Measurements from ENCODE around the gene ACY1.

The ACY1 gene

DNA sequence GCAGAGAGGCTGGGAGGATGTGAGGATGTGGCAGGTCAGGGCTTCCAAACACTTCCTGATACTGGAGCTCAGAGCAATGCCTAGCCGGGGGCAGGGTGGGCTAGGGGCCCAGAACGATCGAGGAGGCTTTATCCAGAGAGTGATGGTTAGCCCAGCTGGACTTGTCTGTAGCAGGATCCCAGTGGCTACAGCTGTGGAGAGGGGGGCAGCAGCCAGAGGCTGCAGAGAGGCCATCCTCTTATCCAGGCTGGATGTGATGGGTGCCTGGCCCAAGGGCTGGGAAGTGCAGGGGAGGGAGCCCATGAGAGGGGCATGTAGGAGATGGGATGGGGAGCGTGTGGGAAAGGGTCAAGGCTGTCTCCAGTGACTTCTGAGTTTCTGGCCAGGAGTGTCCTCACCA, 36.5 kb upstream of the ACY1 start:
- no peak for DNase-seq

DNA sequence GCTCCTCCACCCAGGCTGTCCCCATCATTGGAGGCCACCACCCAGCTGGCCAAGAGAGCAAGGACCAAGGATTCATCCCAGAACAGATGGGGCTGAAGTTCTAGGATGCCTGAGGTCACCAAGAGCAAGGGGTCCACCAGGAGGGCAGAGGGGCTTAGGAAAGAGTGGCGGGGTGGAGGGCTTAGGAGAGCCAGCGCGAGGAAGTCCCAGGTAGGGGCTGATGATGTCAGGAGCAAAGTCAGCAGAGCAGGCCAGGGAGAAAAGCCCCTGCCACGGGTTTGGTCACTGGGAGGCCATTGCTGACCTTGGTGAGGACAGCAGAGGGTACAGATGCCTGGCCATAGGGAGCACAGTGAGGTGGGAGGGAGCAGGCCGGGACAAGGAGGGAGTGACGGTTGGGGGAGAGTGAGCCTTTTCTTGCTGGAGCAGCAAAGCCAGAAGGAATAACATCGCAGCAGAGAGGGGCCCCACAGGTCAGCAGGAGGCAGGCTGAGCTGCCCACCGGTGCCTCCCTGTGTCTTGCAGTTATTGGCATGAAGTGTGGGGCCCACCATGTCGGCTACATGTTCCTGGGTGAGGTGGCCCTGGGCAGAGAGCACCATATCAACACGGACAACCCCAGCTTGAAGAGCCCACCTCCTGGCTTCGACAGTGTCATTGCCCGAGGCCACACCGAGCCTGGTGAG, 36.0 kb upstream of the ACY1 start:
- DNase-seq = no peak

DNA sequence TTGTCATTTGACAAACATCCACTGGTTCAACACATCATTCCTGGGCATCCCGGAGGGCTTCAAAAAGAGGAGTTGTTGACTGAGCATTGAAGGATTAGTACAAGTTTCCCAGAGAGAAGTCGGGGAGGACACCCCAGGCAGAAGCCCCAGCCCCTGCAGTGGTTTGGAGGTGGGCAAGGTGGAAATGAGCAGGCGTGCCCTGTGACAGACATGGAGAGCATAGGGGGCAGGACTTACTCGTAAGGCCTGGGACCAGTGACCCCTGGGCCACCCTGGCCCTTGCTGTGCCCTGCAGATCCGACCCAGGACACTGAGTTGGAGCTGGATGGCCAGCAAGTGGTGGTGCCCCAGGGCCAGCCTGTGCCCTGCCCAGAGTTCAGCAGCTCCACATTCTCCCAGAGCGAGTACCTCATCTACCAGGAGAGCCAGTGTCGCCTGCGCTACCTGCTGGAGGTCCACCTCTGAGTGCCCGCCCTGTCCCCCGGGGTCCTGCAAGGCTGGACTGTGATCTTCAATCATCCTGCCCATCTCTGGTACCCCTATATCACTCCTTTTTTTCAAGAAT, 35.2 kb upstream of the ACY1 start:
- DNase-seq = no peak

DNA sequence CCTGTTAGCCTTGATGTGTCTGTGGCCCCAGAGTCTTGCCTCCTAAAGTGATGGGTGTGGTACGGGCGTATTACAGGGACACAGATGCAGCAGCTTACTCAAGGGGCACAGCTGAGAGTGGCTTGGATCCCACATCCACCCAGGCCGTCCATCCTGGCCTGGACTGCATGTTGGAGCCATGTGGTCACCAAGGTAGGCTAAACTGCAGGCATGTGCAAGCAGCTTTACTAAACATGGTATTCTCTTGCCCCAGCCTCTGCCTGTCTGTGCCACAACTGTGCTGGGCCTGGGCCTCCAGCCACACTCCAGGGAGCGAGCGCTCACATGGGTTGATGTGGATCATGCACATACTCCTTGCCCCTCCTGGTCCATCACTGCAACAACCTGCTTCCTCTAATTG, 34.2 kb upstream of the ACY1 start:
- DNase-seq = no peak

DNA sequence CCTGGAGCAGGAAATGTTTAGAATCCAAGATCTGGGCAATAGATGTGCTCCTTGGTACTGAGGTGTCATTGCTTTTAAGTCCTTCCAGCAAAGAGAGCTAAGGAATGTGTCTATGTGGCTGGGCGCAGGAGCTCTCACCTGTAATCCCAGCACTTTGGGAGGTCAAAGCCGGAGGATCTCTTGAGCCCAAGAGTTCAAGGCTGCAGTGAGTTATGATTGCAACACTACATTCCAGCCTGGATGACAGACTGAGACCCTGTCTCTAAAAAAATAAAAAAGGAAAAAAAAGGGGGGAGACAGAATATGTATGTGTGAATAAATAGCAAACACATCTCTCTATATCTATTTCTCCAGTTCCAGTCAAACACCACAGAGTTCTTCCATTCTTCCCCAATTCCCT, 32.4 kb upstream of the ACY1 start:
- no peak for DNase-seq

DNA sequence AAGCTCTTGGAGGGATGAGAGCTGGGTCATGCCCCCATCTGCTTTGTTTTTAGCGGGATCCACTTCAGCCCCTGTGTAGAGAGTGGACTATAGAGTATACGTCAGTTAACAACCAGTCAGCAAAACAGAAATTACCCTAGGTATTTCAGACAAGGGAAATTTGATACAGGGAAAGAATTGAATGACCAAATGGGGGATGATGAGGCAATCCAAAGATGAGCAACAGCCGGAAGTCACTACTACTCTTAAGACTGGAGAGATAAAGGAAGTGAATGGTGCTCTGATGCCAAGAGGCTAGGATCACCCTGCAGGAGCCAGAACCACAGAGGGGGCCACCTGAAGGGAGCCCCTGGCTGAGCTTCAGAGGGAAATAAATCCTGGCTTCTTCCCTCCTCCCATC, 29.9 kb upstream of the ACY1 start:
- DNase-seq = no peak

DNA sequence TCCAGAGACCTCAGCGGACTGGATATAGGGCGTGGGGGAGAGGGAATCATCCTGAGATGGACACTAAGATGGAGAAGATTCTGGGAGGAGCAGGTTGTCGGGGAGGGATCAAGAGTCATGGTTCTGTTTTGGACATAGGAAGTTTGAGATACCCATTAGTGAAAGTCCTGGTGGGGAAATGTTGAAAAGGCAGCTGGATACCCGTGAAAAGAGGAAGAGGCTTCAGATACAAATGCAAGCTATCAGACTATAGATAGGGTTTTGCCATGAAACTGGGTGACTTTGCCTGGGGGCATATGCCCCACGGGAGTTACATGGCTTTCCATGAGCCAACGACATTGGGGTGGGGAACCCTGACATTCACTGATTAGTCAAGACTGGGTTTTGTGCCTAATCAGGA, 29.2 kb upstream of the ACY1 start:
- DNase-seq = no peak

DNA sequence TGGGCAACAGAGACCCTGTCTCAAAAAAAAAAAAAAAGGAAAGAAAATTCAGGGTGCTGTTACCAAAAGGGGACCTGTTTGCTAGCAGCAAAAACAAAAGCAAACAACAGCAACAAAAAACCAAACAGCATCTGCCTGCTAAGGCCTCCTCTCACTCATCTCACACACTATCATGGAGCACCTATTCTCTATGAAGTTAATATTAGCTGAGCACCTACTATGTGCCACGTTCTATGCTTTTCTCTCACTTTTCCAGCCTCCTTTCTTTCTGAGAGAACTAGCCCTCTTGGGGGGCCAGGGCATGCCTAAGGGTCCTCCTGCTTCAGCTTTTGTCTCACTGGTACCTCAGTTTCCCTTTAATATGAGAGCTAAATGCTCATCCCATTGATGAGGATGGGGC, 28.6 kb upstream of the ACY1 start:
- DNase-seq = no peak

DNA sequence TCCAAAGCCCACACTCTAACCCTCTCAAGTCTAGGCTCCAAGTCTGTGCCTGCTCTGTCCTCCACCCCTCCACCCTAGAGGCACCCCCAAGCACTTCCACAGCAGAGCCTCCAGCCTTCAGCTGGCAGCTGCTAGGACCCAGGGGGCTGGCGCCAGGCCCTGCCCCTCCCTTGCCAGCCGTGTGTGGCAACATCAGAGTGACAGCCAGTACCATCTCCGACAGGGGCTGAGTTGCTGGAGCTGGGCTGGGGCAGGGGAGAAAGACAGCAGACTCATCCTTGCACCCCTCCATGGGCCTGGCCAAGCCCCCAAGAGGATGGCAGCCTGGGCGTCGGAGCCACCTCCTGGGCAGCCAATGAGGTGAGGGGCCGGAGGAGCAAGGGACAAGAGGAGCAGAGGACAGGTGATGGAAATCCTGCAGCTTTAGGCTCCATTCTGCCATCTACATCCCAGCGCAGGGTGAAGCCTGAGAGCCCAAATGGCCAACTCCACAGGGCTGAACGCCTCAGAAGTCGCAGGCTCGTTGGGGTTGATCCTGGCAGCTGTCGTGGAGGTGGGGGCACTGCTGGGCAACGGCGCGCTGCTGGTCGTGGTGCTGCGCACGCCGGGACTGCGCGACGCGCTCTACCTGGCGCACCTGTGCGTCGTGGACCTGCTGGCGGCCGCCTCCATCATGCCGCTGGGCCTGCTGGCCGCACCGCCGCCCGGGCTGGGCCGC, 28.0 kb upstream of the ACY1 start, which contains the start of gene GPR62:
GPR62 (plus strand) TSS at position 207 of the 718 bp plus-strand sequence; CDS start at position 479, 272 bp downstream.
- no peak for DNase-seq

DNA sequence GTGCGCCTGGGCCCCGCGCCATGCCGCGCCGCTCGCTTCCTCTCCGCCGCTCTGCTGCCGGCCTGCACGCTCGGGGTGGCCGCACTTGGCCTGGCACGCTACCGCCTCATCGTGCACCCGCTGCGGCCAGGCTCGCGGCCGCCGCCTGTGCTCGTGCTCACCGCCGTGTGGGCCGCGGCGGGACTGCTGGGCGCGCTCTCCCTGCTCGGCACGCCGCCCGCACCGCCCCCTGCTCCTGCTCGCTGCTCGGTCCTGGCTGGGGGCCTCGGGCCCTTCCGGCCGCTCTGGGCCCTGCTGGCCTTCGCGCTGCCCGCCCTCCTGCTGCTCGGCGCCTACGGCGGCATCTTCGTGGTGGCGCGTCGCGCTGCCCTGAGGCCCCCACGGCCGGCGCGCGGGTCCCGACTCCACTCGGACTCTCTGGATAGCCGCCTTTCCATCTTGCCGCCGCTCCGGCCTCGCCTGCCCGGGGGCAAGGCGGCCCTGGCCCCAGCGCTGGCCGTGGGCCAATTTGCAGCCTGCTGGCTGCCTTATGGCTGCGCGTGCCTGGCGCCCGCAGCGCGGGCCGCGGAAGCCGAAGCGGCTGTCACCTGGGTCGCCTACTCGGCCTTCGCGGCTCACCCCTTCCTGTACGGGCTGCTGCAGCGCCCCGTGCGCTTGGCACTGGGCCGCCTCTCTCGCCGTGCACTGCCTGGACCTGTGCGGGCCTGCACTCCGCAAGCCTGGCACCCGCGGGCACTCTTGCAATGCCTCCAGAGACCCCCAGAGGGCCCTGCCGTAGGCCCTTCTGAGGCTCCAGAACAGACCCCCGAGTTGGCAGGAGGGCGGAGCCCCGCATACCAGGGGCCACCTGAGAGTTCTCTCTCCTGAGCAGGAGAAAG, 27.2 kb upstream of the ACY1 start:
- peak; percentile 52 for DNase-seq

DNA sequence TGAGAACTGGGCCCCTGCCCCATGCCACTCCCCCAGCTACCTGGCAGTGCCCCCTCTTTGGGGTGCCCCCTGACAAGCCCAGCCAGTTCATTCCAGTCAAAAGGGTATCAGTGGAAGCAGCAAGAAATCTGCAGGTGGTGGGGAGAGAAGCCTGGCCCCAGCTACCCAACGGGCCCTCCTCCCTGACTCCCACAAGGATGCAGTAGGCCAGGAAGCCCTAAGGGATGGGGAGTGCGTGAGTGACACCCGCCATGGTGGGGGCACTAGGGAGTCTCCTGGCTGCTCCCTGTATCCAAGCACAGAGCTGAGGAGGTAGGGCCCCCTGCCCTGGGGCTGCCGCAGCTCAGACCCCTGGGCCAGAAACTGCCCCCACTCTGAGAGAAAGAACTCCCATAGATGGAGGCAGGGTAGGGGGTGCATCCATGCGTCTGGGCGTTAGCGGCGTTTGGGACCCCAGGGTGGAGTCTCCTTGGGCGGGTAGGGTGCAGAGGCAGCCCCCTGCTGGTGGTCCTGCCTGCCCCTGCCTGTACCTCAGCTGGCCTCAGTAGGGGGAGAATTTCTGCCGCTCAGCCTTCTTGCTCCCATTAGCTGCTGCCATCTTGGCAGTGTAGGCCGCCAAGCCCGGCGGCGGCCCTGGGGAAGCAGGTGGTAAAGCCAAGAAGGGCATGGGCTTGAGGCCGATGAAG, 25.7 kb upstream of the ACY1 start:
- DNase-seq = no peak

DNA sequence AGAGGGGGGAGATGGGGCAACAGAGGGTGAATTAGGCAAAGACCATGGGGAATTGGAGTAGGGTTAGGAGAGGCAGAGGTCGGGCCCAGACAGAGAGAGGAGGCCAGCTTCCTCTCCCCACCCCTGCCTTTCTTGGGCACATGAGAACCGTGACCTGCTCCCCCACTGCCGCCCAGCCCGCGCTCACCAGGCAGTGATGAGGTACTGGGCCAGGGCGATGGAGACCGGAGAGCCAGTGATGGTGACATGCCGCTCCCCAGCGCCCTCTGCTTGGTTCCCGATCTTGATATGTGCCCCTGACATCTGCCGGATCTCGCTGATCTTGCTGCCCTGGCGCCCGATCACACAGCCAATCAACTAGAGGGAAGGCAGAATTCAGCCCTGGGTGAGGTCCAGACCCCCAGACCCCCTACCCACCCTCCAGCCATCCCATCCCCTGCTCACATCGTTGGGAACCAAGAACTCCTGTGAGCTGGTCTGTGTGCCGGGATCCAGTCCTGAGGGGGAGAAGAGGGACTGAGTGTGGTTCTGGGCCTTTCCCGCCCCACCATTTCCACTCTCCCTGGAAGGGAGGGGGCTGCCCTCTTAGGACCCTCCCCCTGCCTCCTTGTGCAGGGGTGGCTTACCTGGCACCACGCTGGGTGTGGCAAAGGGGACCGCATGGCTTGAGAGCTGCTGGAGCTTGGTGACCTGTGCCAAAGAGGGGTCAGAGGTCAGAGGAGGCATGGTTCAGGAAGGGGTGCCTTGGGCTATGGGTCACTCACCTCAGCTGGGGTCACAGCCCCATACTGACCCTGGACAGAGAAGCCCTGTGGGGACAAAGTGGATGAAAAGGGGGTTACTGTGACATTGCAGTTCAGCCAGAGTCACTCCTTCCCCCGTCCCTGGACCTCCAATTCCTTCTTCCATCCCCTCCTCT, 24.5 kb upstream of the ACY1 start:
- DNase-seq = no peak

DNA sequence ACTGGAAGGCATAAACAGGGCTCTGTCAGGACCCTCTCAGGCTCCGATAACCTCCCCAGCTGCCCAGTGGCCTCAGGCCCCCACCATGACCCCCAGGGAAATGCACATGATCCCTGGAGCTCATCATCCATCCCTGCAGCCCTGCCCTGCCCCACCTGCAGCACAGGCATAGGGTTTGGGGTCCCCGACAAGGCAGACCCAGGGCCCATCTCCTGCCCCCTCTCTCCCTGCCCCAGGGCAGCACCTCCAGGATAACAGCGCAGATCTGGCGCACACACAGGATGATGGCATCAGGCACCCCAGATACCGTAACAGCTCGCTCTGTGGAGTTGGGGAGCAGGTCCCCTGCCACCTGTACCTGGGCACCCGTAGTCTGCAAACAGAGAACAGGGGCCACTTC, 23.7 kb upstream of the ACY1 start:
- DNase-seq = no peak

DNA sequence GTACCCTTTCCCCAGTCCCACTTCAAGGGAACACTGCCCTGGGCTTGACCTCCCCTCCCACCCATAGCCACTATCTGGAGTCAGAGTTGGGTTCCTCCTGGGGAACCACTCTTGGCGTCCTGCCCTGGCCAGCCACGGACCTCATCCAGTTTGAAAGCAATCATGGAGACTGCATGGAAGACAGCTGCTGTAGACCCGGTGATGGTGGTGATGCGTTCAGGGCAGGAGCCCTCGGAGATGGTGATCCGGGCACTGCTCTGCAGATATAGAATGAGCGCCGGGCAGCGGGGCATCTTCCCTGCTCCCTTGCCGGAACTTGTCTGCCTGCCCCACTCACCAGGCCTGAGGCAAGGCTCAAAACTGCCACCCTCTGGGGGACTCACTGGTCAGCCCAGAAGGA, 22.9 kb upstream of the ACY1 start:
- DNase-seq = no peak

DNA sequence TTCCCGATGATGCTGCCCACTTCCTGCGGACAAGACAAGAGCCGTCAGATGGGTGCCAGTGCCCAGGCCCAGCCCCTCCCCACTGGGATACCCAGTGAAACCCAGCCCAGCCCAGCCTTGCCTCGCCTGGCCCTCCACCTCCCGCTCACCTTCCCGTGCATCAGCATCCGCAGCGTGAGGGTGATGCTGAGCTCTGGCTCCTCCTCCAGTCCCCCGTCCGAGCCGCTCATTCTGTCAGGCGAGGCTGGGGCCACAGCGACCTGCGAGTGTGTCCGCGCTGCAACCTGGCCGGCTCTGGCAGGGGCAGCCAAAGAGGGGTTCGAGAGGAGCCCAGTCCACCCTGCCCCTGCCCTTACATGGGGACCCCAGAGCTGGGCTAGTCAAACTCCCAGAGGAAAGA, 22.3 kb upstream of the ACY1 start:
- DNase-seq = no peak

DNA sequence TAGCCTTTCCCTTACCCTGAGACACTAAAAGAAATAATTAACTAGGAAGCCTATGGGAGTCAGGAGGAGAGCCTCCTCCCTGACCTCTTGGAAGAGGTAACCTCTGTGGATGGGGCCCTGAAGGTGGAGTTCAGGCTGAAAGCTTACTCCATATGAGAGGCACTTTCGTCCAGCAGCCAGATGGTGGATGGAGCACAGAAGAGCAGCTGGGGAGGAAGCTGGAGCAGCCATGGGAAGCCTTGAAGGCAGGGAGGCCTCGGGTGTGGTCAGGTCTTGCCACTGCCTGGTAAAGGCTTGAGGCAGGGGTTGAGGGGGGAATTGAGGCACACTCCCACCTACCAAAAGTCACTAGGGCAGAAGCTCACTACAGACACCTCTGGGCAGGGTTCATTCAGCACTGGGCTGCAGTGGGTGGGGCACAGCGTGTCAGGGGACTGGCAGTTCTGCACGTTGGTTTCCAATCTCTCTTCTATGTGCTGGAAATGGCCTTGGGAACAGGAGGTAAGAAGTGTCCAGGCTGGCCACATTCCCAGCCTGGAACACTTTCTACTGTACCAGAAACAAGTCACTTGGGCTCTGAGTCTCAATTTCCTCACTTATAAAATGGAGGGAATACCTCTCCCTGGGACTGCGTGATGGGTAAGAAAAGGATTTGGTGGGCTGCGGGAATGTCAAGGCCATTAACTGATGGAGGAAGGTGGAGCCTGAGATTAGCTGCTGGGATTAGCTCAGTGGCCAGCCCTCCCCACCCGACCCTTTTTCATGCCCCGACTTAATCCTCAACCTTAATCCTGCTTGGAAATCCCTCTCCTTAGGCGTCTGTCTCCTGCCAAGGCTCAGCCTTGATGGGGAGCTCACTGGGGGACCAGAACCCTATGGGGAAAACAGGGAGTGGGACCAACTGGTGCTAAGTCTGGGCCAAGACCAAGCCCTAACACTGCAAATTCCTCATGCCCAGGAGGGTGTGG, 21.4 kb upstream of the ACY1 start:
- DNase-seq = no peak

DNA sequence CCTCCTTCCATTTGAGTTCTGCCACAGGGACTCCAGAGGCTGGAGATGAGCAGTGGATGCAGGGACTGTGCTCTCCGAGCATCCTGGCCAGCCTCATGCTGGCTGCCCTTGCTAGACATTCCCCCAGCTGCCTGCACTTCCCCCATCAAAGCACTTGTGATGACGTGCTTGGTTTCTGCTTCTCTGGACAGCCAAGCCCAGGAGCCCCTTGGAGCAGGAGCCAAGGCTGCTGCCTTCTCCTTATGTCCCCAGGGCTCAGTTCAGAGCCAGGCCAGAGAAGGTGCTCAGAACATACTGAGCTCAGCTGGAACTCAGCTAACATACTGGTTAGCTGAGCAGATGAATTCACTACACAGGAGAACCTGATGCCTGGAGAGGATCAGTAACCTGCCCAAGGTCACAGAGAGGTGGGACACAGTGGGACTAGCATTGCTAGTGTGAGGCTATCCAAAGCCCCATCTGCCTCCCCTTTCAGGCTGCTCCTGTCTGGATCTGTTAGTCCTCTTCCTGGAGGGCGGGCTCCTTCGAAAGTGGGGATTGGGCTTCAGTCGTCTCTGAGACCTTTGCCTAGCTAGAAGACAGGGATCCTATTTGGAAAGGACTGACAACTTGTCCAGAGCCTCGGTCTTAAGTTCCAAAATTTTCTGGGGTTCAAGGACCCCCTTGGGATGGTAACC, 20.3 kb upstream of the ACY1 start:
- DNase-seq = no peak

DNA sequence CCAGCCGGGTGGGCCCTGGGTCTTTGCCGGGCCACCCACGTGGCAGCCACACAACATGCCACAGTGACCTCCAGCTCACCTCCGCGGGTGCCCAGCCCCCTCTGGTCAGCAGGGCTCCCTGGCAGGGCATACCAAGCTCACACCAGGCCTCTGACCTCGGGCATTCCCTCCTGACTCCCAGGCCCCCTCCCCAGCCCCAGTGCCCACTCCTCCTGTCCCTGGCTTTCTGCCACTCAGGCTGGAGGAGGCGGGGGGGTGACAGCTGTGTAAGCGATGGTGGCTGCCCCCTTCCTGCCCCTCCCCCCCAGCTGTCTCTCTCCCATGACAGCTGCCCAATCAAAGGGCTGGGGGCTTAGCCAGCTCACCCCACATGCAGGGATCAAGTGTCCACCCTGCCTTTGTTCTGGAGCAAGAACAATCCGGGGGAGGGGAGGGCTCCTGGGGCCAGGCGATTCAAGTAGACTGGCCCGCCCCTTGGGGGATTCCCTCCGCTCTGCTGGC, 19.3 kb upstream of the ACY1 start:
- no peak for DNase-seq

DNA sequence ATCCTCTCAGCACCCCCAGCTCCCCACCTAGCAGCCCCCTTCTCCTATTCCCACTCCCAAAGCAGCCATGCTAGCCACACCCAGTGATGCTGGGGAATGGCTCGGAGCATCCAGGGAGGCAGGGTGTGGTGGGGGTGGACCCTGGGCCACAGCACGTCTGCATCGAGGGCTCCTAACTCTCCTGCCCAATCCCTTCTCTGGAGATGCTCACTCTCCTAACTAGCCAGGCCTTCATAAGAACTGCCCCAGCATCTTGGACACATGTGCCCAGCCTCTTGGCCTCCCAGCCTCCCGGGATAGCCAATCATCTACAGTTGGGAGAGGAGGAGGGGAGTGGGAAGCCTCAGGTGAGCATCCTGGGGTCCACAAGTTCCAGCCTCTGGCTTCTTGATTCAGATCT, 18.8 kb upstream of the ACY1 start:
- DNase-seq = no peak

DNA sequence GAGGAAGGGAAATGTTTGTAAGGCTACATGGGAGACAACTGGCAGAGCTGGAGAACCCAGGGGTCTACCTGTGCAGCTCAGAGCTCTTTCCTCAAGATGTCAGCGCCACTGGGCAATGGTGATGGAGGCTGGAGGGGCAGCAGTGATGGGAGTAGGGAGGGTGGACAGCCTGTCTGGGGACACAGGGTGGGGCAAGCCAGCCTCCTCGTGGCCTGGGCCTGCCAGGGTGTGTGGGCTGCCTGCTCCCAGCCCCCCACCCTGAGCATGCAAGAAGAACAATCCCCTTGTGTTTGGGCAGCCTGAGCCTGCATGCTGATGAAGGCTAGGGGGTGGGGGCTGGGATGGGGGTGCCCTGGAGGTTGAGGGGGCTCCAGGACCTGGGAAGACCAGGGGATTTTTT, 17.3 kb upstream of the ACY1 start:
- no peak for DNase-seq
